ENCODE results near the gene CCM2. TPM values are rescaled to one million over a fixed set of nuclear protein-coding genes. Genes with fewer than 3 reads are reported as not detected.

The CCM2 gene
- total and polyA plus RNA-seq, 2 of the 8 experiments (the other 6 are each of a cell fraction or from before 2014, with no cell fraction given): 31.6 to 41.2 TPM

DNA sequence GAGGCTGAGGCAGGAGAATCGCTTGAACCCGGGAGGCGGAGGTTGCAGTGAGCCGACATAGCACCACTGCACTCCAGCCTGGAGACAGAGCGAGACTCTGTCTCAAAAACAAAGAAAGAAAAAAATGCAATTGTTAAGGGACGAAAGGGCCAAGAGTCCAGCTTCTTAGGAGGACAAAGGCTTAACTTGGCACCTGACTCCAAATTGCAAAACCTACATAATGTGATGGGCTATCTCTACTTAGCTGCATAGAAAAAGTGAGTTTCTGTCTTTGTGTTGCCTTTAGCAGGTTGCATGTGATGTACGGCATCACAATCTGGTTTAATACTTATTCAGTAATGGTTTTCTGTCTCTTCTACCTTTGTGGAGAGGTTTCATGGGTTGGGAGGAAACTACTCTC lies 12.5 kb upstream of the CCM2 start (continued):
- no peak for TF ChIP-seq SP2 (IDR thresholded peaks at IDR 0.05; ENCODE audit: low read length)
- TF ChIP-seq SAP30 (IDR thresholded peaks at IDR 0.05; ENCODE audit: insufficient read depth, insufficient replicate concordance, low read length): no peak
- TF ChIP-seq TBP (IDR thresholded peaks at IDR 0.05; ENCODE audit: low read depth, low read length): no peak
- TF ChIP-seq ASH2L (IDR thresholded peaks at IDR 0.05; ENCODE audit: low read length): no peak
- TF ChIP-seq FOSL1 (IDR thresholded peaks at IDR 0.05; ENCODE audit: insufficient read depth, low read depth, low read length): no peak
- no peak for TF ChIP-seq SUZ12 (IDR thresholded peaks at IDR 0.05; ENCODE audit: low read length)
- TF ChIP-seq RBBP5 (IDR thresholded peaks at IDR 0.05; ENCODE audit: borderline replicate concordance, low read depth, low read length): no peak

Measured in H1 (cell line).